Stimulated activated CD8-positive, alpha-beta memory T cell treated with anti-CD3 and anti-CD28 coated beads, Interleukin-7, amount 100 ng/mL, for 1 hour (primary cell): ENCODE measurements around the gene CERS4.
"Not testable (repeated sequence)": the region's sequence is repeated elsewhere in the genome, so short reads cannot be mapped to it uniquely, and the experiment has no call there.

Experiments
- DNase-seq, 2 donors: peaks; one replicate each; pipeline ENCODE4 v3.0.0-alpha.2; 2020; ENCODE audit warnings: low read depth in 2 of 2

Gene CERS4, protein sequence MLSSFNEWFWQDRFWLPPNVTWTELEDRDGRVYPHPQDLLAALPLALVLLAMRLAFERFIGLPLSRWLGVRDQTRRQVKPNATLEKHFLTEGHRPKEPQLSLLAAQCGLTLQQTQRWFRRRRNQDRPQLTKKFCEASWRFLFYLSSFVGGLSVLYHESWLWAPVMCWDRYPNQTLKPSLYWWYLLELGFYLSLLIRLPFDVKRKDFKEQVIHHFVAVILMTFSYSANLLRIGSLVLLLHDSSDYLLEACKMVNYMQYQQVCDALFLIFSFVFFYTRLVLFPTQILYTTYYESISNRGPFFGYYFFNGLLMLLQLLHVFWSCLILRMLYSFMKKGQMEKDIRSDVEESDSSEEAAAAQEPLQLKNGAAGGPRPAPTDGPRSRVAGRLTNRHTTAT

DNA sequence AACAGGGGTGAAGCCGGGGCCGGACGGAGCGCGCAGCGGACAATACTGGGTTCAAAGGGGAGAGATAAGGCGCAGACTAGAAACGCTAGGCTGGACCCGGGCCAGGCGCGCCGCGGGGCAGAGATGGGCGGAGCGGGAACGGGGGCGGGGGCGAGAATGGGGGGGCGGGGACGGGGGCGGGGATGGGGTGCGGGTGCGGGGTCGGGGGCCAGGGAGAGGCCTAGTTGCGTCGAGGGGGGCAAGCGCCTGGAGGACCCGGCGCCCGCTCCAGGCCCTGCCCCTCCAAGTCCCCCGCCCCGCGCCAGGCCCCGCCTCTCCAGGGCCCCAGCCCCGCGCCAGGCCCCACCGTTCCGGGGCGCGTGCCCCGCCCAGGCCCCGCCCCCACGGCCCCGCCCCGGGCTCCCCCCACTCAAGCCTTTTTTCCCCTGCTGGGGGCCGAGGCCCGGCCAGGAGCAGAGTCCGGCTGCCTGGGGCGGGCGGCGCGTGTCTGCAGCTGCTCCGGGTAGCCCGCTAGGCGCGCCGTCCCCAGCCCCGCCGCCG lies at the start of gene CERS4:
CERS4 (plus strand) TSS at position 449 of the 540 bp plus-strand sequence. CDS start 41,707 bp downstream, outside the sequence.
- DNase-seq, result peak; percentile 44 to 55

- DNase-seq, result no peak
Observed at GRCh38 chr19:8161135-8161646, 48.0 kb upstream of the CERS4 start.

- no peak for DNase-seq
Observed at GRCh38 chr19:8163759-8164158, 45.4 kb upstream of the CERS4 start.

DNA sequence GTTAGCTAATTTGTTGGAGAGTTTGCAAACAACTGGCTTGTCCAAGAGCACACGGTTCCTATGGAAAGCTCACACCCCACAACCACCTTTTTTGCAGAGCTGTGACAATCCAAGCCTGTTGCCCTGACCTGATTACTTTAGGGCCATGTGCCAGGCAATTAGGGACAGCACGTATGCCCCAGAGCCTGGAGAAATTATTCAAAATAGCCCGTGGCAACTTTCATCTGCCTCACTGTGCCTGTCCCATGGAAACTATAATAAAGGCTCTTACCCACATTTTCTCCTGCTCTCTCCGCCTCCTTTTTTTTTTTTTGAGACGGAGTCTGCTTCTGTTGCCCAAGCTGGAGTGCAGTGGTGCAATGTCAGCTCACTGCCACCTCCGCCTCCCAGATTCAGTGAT lies 41.2 kb upstream of the CERS4 start:
- DNase-seq, result no peak

DNA sequence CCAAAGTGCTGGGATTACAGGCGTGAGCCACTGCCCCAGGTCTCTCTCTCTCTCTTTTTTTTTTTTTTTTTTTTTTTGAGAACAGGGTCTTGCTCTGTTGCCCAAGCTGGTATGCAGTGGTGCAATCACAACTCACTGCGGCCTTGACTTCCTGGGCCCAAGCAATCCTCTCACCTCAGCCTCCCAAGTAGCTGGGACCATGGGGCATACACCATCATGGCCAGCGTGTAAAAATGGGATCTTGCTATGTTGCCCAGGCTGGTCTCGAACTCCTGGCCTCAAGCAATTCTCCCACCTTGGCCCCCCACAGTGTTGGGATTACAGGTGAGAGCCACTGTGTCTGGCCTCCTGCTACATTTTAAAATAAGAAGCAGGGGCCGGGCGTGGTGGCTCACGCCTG lies 40.6 kb upstream of the CERS4 start:
- DNase-seq, result no peak

GRCh38 chr19:8174706-8175105 lies 34.5 kb upstream of the CERS4 start:
- no peak for DNase-seq

- DNase-seq, result no peak
Observed at GRCh38 chr19:8180018-8180417, 29.2 kb upstream of the CERS4 start.

DNA sequence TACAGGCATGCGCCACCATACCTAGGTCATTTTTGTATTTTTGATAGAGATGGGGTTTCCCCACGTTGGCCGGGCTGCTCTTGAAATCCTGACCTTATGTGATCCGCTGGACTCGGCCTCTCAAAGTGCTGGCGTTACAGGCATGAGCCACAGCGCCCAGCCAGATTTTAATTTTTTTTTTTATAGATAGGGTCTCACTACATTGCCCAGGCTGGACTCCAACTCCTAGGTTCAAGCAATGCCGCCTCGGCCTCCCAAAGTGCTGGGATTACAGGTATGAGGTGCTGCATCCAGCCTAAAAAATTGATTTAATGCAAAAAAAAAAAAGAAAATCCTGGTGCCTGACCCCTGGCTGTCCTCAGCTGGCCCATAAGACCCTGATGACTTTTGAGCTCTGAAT lies 24.9 kb upstream of the CERS4 start:
- no peak for DNase-seq

GRCh38 chr19:8185343-8186068 lies 23.7 kb upstream of the CERS4 start:
- no peak for DNase-seq

DNA sequence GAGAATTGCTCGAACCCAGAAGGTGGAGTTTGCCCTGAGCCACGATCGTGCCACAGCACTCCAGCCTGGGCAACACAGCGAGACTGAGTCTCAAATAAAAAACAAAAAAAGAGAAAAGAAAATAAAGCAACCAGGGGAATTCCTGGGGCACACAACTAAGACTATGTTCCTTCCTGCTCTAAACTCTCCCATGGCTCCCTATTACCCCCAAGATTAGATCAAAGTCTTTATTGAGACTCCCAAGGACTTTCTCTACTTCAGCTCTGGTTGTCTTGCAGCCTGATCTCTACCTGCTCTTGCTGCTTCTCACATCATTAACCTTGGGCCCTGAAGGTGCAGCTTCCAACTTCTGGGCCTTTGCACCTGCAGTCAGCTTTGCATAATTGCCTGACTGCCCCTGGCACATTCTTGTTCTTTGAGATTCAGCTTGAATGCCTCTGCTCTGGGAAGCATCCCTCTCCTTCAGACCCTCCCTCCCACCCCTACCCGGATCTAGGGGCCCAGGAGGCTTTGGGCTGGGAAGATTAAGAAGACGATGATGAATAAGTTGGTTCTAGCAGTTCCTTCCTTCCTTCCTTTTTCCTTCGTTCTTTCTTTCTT lies 16.8 kb upstream of the CERS4 start:
- no peak for DNase-seq

- no peak for DNase-seq
Observed at GRCh38 chr19:8194528-8195267, 14.5 kb upstream of the CERS4 start.

DNA sequence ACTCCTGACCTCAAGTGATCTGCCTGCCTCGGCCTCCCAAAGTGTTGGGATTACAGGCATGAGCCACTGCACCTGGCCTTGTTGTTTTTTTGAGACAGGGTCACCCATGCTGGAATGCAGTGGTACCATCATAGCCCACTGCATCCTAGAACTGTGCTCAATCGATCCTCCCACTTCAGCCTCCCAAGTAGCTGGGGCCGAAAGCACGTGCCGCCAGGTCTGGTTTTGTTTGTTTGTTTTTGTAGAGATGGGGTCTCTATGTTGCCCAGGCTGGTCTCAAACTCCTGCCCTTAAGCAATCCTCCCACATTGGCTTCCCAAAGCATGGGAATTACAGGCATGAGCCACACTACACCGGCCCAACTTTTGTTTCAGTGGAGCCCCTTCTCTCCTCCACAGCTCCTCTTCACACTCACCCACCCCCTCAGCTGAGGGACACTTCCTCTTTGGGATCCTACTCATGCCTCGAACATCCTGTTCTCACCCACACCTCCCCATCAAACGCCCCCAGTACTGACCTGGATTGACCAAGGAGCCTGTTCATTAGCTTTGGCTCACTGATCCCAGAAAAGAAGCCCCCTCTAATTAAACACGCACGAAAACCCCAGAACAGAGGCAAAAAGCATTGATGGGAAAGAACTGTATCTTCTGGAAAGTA lies 12.8 kb upstream of the CERS4 start:
- DNase-seq, result no peak

DNA sequence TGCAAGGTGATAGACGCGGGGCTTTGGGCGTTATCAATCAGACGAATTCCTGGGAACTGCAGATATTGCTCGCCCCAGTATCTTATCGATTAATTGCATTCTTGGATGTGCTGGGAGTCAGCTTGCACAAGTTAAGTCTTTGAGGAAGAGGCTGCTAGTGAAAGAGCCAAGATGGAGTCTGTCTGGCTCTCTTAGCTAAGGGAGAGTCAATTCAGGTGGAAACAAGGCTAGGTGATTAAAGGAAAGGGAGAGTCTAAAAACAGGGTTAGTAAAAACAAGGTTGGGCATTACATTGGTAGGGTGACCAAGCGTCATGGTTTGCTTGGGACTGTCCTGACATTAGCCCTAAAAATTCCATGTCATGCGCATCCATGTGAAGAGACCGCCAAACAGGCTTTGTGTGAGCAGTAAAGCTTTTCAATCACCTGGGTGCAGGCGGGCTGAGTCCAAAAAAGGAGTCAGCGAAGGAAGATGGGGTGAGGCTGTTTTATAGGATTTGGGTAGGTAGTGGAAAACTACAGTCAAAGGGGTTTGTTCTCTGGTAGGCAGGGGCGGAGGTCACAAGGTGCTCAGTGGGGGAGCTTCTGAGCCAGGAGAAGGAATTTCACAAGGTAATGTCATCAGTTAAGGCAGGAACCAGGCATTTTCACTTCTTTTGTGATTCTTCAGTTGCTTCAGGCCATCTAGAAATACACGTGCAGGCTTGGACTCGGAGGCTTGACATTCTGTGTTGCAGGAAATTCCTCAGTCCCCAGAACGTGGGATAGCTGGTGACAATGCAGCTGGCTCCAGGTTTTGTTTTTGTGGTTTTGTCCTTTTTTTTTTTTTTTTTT lies 5.7 kb upstream of the CERS4 start:
- DNase-seq, result not testable (repeated sequence)

DNA sequence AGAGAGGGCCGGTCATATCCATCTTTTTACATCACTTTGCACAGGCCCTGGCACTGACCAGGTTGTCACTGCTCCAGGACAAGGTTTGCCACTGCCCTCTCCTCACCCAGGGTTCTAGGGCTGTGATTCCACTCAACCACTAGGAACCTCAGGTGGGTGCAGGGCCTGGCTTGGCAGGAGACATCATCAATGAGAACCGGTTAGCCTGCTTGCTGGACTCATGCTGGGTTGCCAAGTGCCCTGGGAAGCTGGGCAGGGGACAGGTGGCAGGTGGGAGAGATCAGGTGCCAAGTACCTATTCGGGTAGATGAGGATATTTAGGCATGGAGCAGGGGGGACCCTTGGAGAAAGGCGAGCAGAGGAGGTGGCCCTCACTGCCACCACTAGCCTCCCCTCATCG lies 4.2 kb upstream of the CERS4 start:
- DNase-seq, result no peak

- no peak for DNase-seq
Observed at GRCh38 chr19:8206147-8207087, 2.8 kb upstream of the CERS4 start.

GRCh38 chr19:8207326-8207725 lies 1.8 kb upstream of the CERS4 start:
- not testable (repeated sequence) for DNase-seq

- no peak for DNase-seq
Observed at GRCh38 chr19:8208119-8208921, 850 bp upstream of the CERS4 start.
